Gastroesophageal sphincter (tissue), 3 donors: Measurements from ENCODE around the gene BUD31.

Experiments used
- POLR2A ChIP-seq, 2 donors: fragments of 450-650 bp; IDR thresholded peaks; one replicate each; pipeline ENCODE4 v1.6.1; 2017; ENCODE audit warnings: antibody characterized with exemption in 2 of 2, mild to moderate bottlenecking in 2 of 2, moderate library complexity in 1 of 2
- TF ChIP-seq, protein P1 (sequence below), 4 experiments: fragments of 200-600 bp in 2 of 4; fragments of 450-650 bp in 2 of 4; sonication (generic) in 1 of 4; IDR thresholded peaks; one replicate each; pipeline ENCODE4 v1.5.1; 2017 to 2019; ENCODE audit warnings: antibody characterized with exemption in 4 of 4, mild to moderate bottlenecking in 2 of 4, moderate library complexity in 2 of 4

GRCh38 chr7:99389772-99390171 is 19.0 kb upstream of the BUD31 start:
- TF ChIP-seq POLR2A (IDR thresholded peaks at IDR 0.05), result no peak
- TF ChIP-seq, protein P1, sequence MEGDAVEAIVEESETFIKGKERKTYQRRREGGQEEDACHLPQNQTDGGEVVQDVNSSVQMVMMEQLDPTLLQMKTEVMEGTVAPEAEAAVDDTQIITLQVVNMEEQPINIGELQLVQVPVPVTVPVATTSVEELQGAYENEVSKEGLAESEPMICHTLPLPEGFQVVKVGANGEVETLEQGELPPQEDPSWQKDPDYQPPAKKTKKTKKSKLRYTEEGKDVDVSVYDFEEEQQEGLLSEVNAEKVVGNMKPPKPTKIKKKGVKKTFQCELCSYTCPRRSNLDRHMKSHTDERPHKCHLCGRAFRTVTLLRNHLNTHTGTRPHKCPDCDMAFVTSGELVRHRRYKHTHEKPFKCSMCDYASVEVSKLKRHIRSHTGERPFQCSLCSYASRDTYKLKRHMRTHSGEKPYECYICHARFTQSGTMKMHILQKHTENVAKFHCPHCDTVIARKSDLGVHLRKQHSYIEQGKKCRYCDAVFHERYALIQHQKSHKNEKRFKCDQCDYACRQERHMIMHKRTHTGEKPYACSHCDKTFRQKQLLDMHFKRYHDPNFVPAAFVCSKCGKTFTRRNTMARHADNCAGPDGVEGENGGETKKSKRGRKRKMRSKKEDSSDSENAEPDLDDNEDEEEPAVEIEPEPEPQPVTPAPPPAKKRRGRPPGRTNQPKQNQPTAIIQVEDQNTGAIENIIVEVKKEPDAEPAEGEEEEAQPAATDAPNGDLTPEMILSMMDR (IDR thresholded peaks at IDR 0.05), result no peak
